Activated T-helper 1 cell treated with Interleukin-2 at 50 U/mL for 16 hours (primary cell): ENCODE results near the gene PTAR1.

Source experiments
- DNase-seq: peaks from one replicate; pipeline ENCODE4 v3.0.0-alpha.2; 2020; ENCODE audit warnings: low read depth

PTAR1 gene

GRCh38 chr9:69674112-69674685 is 85.6 kb downstream of the PTAR1 start:
- no peak for DNase-seq

GRCh38 chr9:69673311-69673640 is 86.5 kb downstream of the PTAR1 start:
- no peak for DNase-seq

GRCh38 chr9:69672596-69673310 is 87.1 kb downstream of the PTAR1 start:
- peak; percentile 43 for DNase-seq

GRCh38 chr9:69671879-69672595 is 87.8 kb downstream of the PTAR1 start, which contains the start of gene APBA1:
Gene APBA1, minus strand, starts transcription at chr9:69672371.
- DNase-seq: peak; percentile 27

GRCh38 chr9:69671311-69671878 is 88.4 kb downstream of the PTAR1 start:
- DNase-seq: no peak

GRCh38 chr9:69667306-69667705 is 92.5 kb downstream of the PTAR1 start:
- no peak for DNase-seq

GRCh38 chr9:69660304-69660703 is 99.5 kb downstream of the PTAR1 start:
- no peak for DNase-seq
